Neural progenitor cell (in vitro differentiated cells): Measurements from ENCODE around the gene SLC38A9. TPM values are rescaled to one million over a fixed set of nuclear protein-coding genes. Genes with fewer than 3 reads are reported as not detected.

Experiments used
- DNase-seq: peaks from one replicate; pipeline ENCODE4 v3.0.0-alpha.2; 2016; ENCODE audit warnings: low spot score
- H2AFZ ChIP-seq: fragments of 200-600 bp; sonication (generic); replicated peaks from 2 replicates; pipeline ENCODE4 v1.6.1; 2016; ENCODE audit warnings: antibody characterized with exemption
- H3F3A ChIP-seq: fragments of 200-600 bp; sonication (generic); 2 replicates; pipeline ENCODE4 v1.6.1; 2016; ENCODE audit warnings: antibody characterized with exemption, low read depth
- H3K27ac ChIP-seq: fragments of 200-600 bp; sonication (generic); 2 replicates; pipeline ENCODE4 v1.5.1; 2016; ENCODE audit warnings: mild to moderate bottlenecking
- H3K27me3 ChIP-seq: fragments of 200-600 bp; sonication (generic); 2 replicates; pipeline ENCODE4 v1.6.1; 2016; ENCODE audit warnings: mild to moderate bottlenecking, moderate library complexity
- H3K36me3 ChIP-seq: fragments of 200-600 bp; sonication (generic); 2 replicates; pipeline ENCODE4 v1.5.1; 2016
- H3K4me1 ChIP-seq: fragments of 200-600 bp; sonication (generic); 2 replicates; pipeline ENCODE4 v1.6.1; 2016; ENCODE audit warnings: mixed run types
- H3K4me2 ChIP-seq: fragments of 200-600 bp; sonication (generic); 2 replicates; pipeline ENCODE4 v1.6.1; 2016
- H3K4me3 ChIP-seq: fragments of 200-600 bp; sonication (generic); 2 replicates; pipeline ENCODE4 v1.5.1; 2016
- H3K79me2 ChIP-seq: fragments of 200-600 bp; sonication (generic); 2 replicates; pipeline ENCODE4 v1.6.1; 2016; ENCODE audit warnings: low read depth
- H3K9ac ChIP-seq: fragments of 200-600 bp; sonication (generic); 2 replicates; pipeline ENCODE4 v1.6.1; 2016
- H3K9me3 ChIP-seq: fragments of 200-600 bp; sonication (generic); 2 replicates; pipeline ENCODE4 v1.5.1; 2016; ENCODE audit warnings: low read depth
- H4K20me1 ChIP-seq: fragments of 200-600 bp; sonication (generic); 2 replicates; pipeline ENCODE4 v1.6.1; 2016; ENCODE audit warnings: low read depth
- H3K27ac Mint-ChIP-seq: 3 replicates; pipeline ENCODE4 v1.8.0; 2021; ENCODE audit warnings: mixed read lengths
- H3K27me3 Mint-ChIP-seq: 2 replicates; pipeline ENCODE4 v1.8.0; 2022; ENCODE audit warnings: low read depth, mild to moderate bottlenecking, inconsistent platforms, moderate library complexity, mixed read lengths; ENCODE audit not compliant: insufficient read depth
- H3K36me3 Mint-ChIP-seq: 3 replicates; pipeline ENCODE4 v1.8.0; 2021; ENCODE audit warnings: mixed read lengths
- H3K4me1 Mint-ChIP-seq: 3 replicates; pipeline ENCODE4 v1.8.0; 2021; ENCODE audit warnings: mixed read lengths
- H3K4me3 Mint-ChIP-seq: 3 replicates; pipeline ENCODE4 v1.8.0; 2021; ENCODE audit warnings: mild to moderate bottlenecking, moderate library complexity, mixed read lengths
- H3K9me3 Mint-ChIP-seq: 3 replicates; pipeline ENCODE4 v1.8.0; 2020; ENCODE audit warnings: mixed read lengths
- EZH2 ChIP-seq: fragments of 200-600 bp; sonication (generic); IDR thresholded peaks from 2 replicates; pipeline ENCODE4 v1.6.1; 2017; ENCODE audit warnings: antibody characterized with exemption, mild to moderate bottlenecking, moderate library complexity
- EZH2phosphoT487 ChIP-seq: fragments of 200-600 bp; sonication (generic); IDR thresholded peaks from 2 replicates; pipeline ENCODE4 v1.6.1; 2017; ENCODE audit warnings: antibody characterized with exemption
- total RNA-seq: library from RNA; depleted of rRNA; stranded (reverse); fragments of >200 nt; gene quantifications from 2 replicates; pipeline ENCODE4 v1.2.3, GENCODE V29; 2015; ENCODE audit warnings: low replicate concordance
- TF ChIP-seq, protein P1 (sequence below): fragments of 200-600 bp; sonication (generic); IDR thresholded peaks from 2 replicates; pipeline ENCODE4 v1.5.1; 2017; ENCODE audit warnings: antibody characterized with exemption, mild to moderate bottlenecking

The SLC38A9 gene
- total RNA-seq, 1 donor from 2014 or later = 57.7 TPM

DNA sequence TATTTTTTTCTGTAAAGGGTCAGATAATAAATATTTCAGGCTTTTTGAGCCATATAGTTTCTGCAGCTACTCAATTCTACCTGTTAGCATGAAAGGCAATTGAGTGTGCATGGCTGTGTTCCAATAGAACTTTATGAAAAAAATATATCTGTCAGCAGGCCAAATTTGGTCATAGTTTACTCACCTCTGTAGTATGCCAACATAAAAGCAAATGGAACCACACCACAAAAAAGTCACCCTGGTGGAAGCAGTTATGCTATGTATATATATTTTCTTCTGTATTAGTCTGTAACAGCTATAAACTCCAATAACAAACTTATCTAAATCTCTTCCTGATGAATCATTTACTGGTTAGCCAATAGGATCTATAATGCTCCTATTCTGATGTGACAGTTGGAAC lies 3.4 kb downstream of the SLC38A9 start:
- Mint-ChIP-seq H3K36me3 (no peaks in the 10 kb centered on the region), H3K9me3 (no peaks in the 10 kb centered on the region), H3K27ac (no peak overlapping the region), H3K4me3 (no peak overlapping the region), H3K27me3 (peaks cover 5% of the 10 kb centered on the region), H3K4me1 (peaks cover 16% of the 10 kb centered on the region)
- peaks cover 34% of the 10 kb centered on the region for H3K79me2 ChIP-seq
- H3K4me1 ChIP-seq = peaks cover 5% of the 10 kb centered on the region
- H3K9ac ChIP-seq = no peak overlapping the region
- TF ChIP-seq EZH2phosphoT487 (no peak), EZH2 (no peak)
- TF ChIP-seq, protein P1, sequence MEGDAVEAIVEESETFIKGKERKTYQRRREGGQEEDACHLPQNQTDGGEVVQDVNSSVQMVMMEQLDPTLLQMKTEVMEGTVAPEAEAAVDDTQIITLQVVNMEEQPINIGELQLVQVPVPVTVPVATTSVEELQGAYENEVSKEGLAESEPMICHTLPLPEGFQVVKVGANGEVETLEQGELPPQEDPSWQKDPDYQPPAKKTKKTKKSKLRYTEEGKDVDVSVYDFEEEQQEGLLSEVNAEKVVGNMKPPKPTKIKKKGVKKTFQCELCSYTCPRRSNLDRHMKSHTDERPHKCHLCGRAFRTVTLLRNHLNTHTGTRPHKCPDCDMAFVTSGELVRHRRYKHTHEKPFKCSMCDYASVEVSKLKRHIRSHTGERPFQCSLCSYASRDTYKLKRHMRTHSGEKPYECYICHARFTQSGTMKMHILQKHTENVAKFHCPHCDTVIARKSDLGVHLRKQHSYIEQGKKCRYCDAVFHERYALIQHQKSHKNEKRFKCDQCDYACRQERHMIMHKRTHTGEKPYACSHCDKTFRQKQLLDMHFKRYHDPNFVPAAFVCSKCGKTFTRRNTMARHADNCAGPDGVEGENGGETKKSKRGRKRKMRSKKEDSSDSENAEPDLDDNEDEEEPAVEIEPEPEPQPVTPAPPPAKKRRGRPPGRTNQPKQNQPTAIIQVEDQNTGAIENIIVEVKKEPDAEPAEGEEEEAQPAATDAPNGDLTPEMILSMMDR = no peak
- H3K4me2 ChIP-seq = no peak overlapping the region
- H3K9me3 ChIP-seq = no peaks in the 10 kb centered on the region
- no peaks in the 10 kb centered on the region for H3F3A ChIP-seq
- no peak overlapping the region for H2AFZ ChIP-seq
- no peak overlapping the region for H3K4me3 ChIP-seq
- H3K36me3 ChIP-seq = peaks cover 4% of the 10 kb centered on the region
- H4K20me1 ChIP-seq = no peaks in the 10 kb centered on the region
- no peak for DNase-seq
- H3K27me3 ChIP-seq = no peaks in the 10 kb centered on the region
- H3K27ac ChIP-seq = no peak overlapping the region

DNA sequence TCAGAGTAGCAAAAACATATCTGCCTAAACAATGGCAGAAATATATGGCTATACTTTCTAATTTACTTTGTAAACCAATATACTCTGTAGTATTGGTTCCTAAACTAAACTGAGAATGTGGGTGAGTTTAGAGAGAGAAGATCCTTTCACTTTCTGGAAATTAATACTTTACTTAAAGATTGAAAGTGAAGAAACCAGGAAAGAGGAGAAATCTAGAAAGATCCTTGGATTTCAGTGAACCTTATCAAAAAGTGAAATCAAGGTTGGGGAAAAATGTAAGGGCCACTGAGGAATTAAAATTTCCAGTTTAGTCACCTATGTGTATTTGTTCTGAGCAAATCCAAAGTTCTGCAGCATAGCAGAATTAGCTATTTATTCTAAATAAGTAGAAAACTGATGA lies 5.9 kb downstream of the SLC38A9 start:
- Mint-ChIP-seq H3K36me3 (peaks cover under 1% of the 10 kb centered on the region), H3K27ac (no peak overlapping the region), H3K27me3 (no peaks in the 10 kb centered on the region), H3K9me3 (no peaks in the 10 kb centered on the region), H3K4me3 (no peak overlapping the region), H3K4me1 (peaks cover 2% of the 10 kb centered on the region)
- Histone ChIP-seq H4K20me1 (no peaks in the 10 kb centered on the region), H2AFZ (no peak overlapping the region), H3K9ac (no peak overlapping the region), H3F3A (no peaks in the 10 kb centered on the region), H3K9me3 (no peaks in the 10 kb centered on the region), H3K36me3 (peaks cover 4% of the 10 kb centered on the region), H3K4me3 (no peak overlapping the region), H3K27me3 (no peaks in the 10 kb centered on the region), H3K4me1 (peaks cover 2% of the 10 kb centered on the region), H3K4me2 (no peak overlapping the region), H3K27ac (no peak overlapping the region), H3K79me2 (peaks cover 27% of the 10 kb centered on the region)
- DNase-seq = no peak
- TF ChIP-seq EZH2 = no peak
- TF ChIP-seq, protein P1 = no peak
- no peak for TF ChIP-seq EZH2phosphoT487

DNA sequence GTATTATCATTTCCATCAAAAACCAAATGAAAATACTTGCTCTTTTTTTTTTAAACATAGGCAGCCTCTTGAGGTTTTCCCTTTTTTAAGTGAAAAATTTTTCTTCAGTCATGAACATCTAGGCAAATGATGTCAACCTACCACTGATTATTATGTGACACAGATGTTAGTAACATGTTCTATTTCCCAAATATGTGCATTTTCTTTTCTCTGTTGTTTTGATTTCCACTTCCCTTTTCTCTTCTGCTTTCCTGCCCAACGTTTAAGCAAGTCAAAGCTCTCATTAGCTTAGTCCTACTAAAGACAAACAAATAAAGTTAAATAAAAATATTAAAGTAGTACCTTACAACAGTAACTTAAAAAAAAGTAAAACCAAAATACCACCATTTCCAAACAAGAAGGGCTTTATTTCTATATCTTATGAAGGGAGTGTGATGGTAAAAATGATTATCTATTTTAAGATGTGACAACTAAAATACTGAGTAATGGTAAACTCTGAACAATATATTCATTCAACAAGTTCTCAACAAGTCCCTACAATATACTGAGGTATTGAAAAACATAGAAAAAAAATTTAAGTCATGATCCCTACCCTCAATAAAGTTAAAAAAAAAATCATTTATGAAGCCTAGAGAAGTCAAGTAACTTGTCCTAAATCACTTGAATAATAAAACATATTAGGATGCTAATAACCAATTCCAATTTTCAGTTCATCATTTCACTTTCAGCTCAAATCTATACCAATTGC lies 9.4 kb downstream of the SLC38A9 start:
- no peaks in the 10 kb centered on the region for H3K27me3 Mint-ChIP-seq
- Histone ChIP-seq H3K4me1 (no peaks in the 10 kb centered on the region), H2AFZ (no peak overlapping the region), H3K36me3 (peaks cover 8% of the 10 kb centered on the region), H3K9ac (no peak overlapping the region), H3K79me2 (peaks cover 9% of the 10 kb centered on the region), H3K27ac (no peak overlapping the region), H3K9me3 (no peaks in the 10 kb centered on the region), H3F3A (no peaks in the 10 kb centered on the region), H3K4me3 (no peak overlapping the region), H3K4me2 (no peak overlapping the region), H3K27me3 (no peaks in the 10 kb centered on the region), H4K20me1 (no peaks in the 10 kb centered on the region)
- peaks cover under 1% of the 10 kb centered on the region for H3K9me3 Mint-ChIP-seq
- H3K27ac Mint-ChIP-seq = no peak overlapping the region
- peaks cover 10% of the 10 kb centered on the region for H3K36me3 Mint-ChIP-seq
- no peak for DNase-seq
- H3K4me3 Mint-ChIP-seq = no peak overlapping the region
- TF ChIP-seq, protein P1 = no peak
- no peak for TF ChIP-seq EZH2phosphoT487
- no peak for TF ChIP-seq EZH2
- no peaks in the 10 kb centered on the region for H3K4me1 Mint-ChIP-seq
